Liver (tissue), 9 donors: ENCODE data around the gene NSUN4. TPM values are rescaled to one million over a fixed set of nuclear protein-coding genes. Genes with fewer than 3 reads are reported as not detected.

ENCODE experiments used
- DNase-seq: peaks from one replicate; pipeline ENCODE4 v3.0.0-alpha.2; 2017; ENCODE audit warnings: low spot score
- H3K27ac ChIP-seq, 2 donors: one replicate each; pipeline ENCODE4 v1.7.0; 2013; ENCODE audit warnings: inconsistent platforms in 2 of 2, low read length in 2 of 2, control low read depth in 1 of 2, low read depth in 1 of 2, mild to moderate bottlenecking in 1 of 2
- H3K27me3 ChIP-seq, 4 donors: one replicate each; pipeline versions ENCODE4 v1.6.1 to v1.7.0; 2013; ENCODE audit warnings: low read length in 3 of 4, inconsistent platforms in 1 of 4, mild to moderate bottlenecking in 1 of 4, moderate library complexity in 1 of 4; ENCODE audit not compliant: control insufficient read depth in 4 of 4, insufficient read depth in 4 of 4
- H3K36me3 ChIP-seq, 4 donors: one replicate each; pipeline versions ENCODE4 v1.6.1 to v1.7.0; 2013; ENCODE audit warnings: low read length in 3 of 4, mild to moderate bottlenecking in 3 of 4, low read depth in 1 of 4, moderate library complexity in 1 of 4; ENCODE audit not compliant: control insufficient read depth in 4 of 4, insufficient read depth in 3 of 4
- H3K4me1 ChIP-seq, 4 donors: one replicate each; pipeline versions ENCODE4 v1.6.1 to v1.7.0; 2013; ENCODE audit warnings: low read length in 3 of 4, mild to moderate bottlenecking in 3 of 4, moderate library complexity in 1 of 4; ENCODE audit not compliant: control insufficient read depth in 4 of 4, insufficient read depth in 4 of 4
- H3K4me3 ChIP-seq, 3 donors: one replicate each; pipeline versions ENCODE4 v1.6.1 to v1.7.0; 2013; ENCODE audit warnings: low read length in 3 of 3, control low read depth in 1 of 3, low read depth in 1 of 3, mild to moderate bottlenecking in 1 of 3
- H3K9ac ChIP-seq, 2 donors: one replicate each; pipeline ENCODE4 v1.7.0; 2013; ENCODE audit warnings: low read length in 2 of 2, mild to moderate bottlenecking in 2 of 2, moderate library complexity in 2 of 2, control low read depth in 1 of 2, low read depth in 1 of 2
- H3K9me3 ChIP-seq, 4 donors: one replicate each; pipeline versions ENCODE4 v1.6.1 to v1.7.0; 2013; ENCODE audit warnings: low read length in 3 of 4; ENCODE audit not compliant: control insufficient read depth in 4 of 4
- FOXA1 ChIP-seq: IDR thresholded peaks from 2 replicates; pipeline ENCODE4 v1.6.1; 2016; ENCODE audit warnings: antibody characterized with exemption
- FOXA2 ChIP-seq: IDR thresholded peaks from 2 replicates; pipeline ENCODE4 v1.6.1; 2016; ENCODE audit warnings: antibody characterized with exemption
- GABPA ChIP-seq, 2 donors: IDR thresholded peaks in 1 of 2; conservative IDR thresholded peaks in 1 of 2; 2 replicates each; pipeline ENCODE4 v1.6.1; 2016; ENCODE audit warnings: antibody characterized with exemption in 2 of 2, mild to moderate bottlenecking in 1 of 2, moderate library complexity in 1 of 2
- HNF4G ChIP-seq: IDR thresholded peaks from 2 replicates; pipeline ENCODE4 v1.6.1; 2016; ENCODE audit warnings: antibody characterized with exemption
- JUND ChIP-seq, 2 donors: IDR thresholded peaks; 2 replicates each; pipeline ENCODE4 v1.6.1; 2016; ENCODE audit warnings: antibody characterized with exemption in 2 of 2
- NR2F2 ChIP-seq: IDR thresholded peaks from 2 replicates; pipeline ENCODE4 v1.6.1; 2016; ENCODE audit warnings: antibody characterized with exemption
- RAD21 ChIP-seq, 2 donors: IDR thresholded peaks; 2 replicates each; pipeline ENCODE4 v1.6.1; 2016; ENCODE audit warnings: antibody characterized with exemption in 2 of 2, mild to moderate bottlenecking in 2 of 2
- RXRA ChIP-seq, 2 donors: IDR thresholded peaks; 2 replicates each; pipeline ENCODE4 v1.6.1; 2017 to 2018; ENCODE audit warnings: antibody characterized with exemption in 2 of 2, mild to moderate bottlenecking in 1 of 2
- SP1 ChIP-seq: IDR thresholded peaks from 2 replicates; pipeline ENCODE4 v1.6.1; 2018; ENCODE audit warnings: antibody characterized with exemption, mild to moderate bottlenecking
- WGBS: extraction: QIAGEN DNeasy Blood & Tissue Kit; methylation state at CpG from one replicate; pipeline ENCODE4 v1.1.7; 2013; 5-methylcytosine and 5-hydroxymethylcytosine counted together
- polyA plus RNA-seq, 2 donors: library from polyadenylated mRNA; stranded (reverse) in 1 of 2; unstranded in 1 of 2; fragments of 200-250 nt in 1 of 2; fragments of >200 nt in 1 of 2; fragmentation: Nextera tagmentation in 1 of 2; extraction: Ambion mirVana in 1 of 2; gene quantifications; one replicate each; pipeline versions ENCODE4 v1.2.1 to v1.2.3, GENCODE V29; 2013 to 2015
- total RNA-seq, 2 donors: library from RNA; depleted of rRNA; stranded (reverse); fragments of >200 nt; gene quantifications; one replicate each; pipeline ENCODE4 v1.2.3, GENCODE V29; 2014
- TF ChIP-seq, protein P1 (sequence below): IDR thresholded peaks from 2 replicates; pipeline ENCODE4 v1.6.1; 2016; ENCODE audit warnings: antibody characterized with exemption
- TF ChIP-seq, protein P2 (sequence below): IDR thresholded peaks from 2 replicates; pipeline ENCODE4 v1.6.1; 2016; ENCODE audit warnings: antibody characterized with exemption
- TF ChIP-seq, protein P3 (sequence below): IDR thresholded peaks from 2 replicates; pipeline ENCODE4 v1.6.1; 2016; ENCODE audit warnings: antibody characterized with exemption
- TF ChIP-seq, protein P4 (sequence below): fragments of 150-350 bp; IDR thresholded peaks from 2 replicates; pipeline ENCODE4 v1.5.1; 2017; ENCODE audit warnings: improper control_type of control experiment, low read depth, low read length; ENCODE audit not compliant: missing input control
- donor health status: healthy.
- donor health status: healthy.
- donor health status: healthy.
- donor health status: healthy.
- donor health status: healthy.

NSUN4 gene
- total and polyA plus RNA-seq, 4 donors = 7.0 to 17.2 (median 12.0) TPM

DNA sequence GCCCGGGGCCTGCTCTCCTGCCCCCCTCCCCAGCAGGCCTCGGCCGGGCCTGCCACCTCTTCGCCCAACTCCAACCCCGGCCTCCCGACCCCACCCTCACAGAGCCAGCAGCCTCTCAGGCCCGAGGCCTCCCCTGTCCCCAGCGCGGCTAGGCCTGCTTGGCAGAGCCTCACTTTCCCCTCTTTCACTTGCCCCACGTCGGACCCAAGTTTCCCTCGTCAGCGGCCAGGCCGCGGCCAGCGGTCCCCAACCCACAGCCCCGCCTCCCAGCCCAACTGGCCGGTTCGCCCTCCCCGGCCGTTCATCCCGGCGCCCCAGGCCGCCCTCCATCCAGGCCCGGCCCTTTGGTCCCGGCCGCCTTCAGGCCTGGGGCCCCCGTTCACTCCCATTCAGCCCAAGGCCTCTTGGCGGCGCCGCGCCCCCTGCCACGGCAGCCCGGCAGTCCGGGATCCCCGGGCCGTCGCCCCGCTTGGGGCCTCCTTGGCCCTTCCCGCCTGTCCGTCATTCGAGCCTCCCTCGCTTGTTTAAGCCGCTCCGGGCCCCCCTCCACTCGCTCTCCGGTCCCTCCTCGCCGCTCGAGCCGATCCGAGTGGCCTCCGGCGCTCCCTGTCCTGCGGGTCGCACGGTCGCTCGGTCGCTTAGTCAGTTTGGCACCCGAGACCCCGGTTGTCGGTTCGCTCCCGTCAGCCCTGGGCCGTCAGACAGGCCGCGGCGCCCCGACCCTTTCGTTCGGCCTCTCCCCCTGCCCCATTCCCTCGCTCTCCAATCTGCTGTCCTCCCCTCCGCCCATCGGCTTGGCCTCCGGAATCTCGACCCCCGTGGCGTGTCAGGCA, 38.6 kb upstream of the NSUN4 start:
- H3K9me3 ChIP-seq = no peaks in the 10 kb centered on the region
- DNase-seq = peak; percentile 68
- peak overlapping the region; percentile 29 to 91 for H3K9ac ChIP-seq
- peak overlapping the region; percentile 95 to 96 for H3K27ac ChIP-seq
- under 1% methylated on average over 79 of the region's 79 CpGs for WGBS
- TF ChIP-seq RAD21 (IDR thresholded peaks at IDR 0.05) = no peak
- peak overlapping the region; percentile 72 to 95 (median 88) for H3K4me3 ChIP-seq
- no peaks in the 10 kb centered on the region for H3K27me3 ChIP-seq
- H3K36me3 ChIP-seq = peaks cover 3 to 11% (median 10%) of the 10 kb centered on the region in 4 donors
- peaks cover 6 to 26% (median 19%) of the 10 kb centered on the region in 4 donors for H3K4me1 ChIP-seq

DNA sequence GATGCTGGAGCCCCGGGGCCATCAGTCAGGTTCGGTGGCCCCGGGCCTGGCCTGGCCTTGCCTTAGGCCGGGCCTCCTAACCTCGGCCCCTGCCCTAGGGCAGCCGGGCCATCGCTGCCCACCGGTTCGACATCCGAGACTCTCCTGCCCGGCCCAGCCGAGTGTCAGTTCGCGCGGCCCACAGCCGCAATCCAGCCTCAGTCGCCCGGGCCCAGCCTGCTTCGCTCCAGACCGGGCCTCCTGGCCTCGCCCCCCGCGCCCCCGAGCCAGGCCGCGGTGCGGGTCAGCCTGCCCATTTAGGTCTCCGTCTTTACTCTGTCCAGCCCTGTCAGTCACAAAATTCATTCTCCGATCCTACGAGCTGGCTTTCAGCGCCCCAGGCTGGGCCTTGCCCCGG, 38.0 kb upstream of the NSUN4 start:
- peak overlapping the region; percentile 29 to 91 for H3K9ac ChIP-seq
- WGBS = under 1% methylated on average over 32 of the region's 32 CpGs
- peak overlapping the region; percentile 72 to 95 (median 88) for H3K4me3 ChIP-seq
- H3K27ac ChIP-seq = peak overlapping the region; percentile 95 to 96
- H3K27me3 ChIP-seq = no peaks in the 10 kb centered on the region
- peak; percentile 70 for DNase-seq
- TF ChIP-seq, protein P1, sequence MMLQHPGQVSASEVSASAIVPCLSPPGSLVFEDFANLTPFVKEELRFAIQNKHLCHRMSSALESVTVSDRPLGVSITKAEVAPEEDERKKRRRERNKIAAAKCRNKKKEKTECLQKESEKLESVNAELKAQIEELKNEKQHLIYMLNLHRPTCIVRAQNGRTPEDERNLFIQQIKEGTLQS = no peak
- TF ChIP-seq, protein P2, sequence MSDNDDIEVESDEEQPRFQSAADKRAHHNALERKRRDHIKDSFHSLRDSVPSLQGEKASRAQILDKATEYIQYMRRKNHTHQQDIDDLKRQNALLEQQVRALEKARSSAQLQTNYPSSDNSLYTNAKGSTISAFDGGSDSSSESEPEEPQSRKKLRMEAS = no peak
- TF ChIP-seq HNF4G (no peak), SP1 (no peak), JUND (IDR thresholded peaks at IDR 0.05) (no peak), GABPA (IDR thresholded peaks at IDR 0.05 in 1 of 2, conservative IDR thresholded peaks at IDR 0.05 in 1 of 2) (no peak), FOXA2 (no peak), FOXA1 (no peak), RXRA (IDR thresholded peaks at IDR 0.05) (no peak), RAD21 (IDR thresholded peaks at IDR 0.05) (no peak), NR2F2 (no peak)
- TF ChIP-seq, protein P3, sequence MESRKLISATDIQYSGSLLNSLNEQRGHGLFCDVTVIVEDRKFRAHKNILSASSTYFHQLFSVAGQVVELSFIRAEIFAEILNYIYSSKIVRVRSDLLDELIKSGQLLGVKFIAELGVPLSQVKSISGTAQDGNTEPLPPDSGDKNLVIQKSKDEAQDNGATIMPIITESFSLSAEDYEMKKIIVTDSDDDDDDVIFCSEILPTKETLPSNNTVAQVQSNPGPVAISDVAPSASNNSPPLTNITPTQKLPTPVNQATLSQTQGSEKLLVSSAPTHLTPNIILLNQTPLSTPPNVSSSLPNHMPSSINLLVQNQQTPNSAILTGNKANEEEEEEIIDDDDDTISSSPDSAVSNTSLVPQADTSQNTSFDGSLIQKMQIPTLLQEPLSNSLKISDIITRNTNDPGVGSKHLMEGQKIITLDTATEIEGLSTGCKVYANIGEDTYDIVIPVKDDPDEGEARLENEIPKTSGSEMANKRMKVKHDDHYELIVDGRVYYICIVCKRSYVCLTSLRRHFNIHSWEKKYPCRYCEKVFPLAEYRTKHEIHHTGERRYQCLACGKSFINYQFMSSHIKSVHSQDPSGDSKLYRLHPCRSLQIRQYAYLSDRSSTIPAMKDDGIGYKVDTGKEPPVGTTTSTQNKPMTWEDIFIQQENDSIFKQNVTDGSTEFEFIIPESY = no peak
- TF ChIP-seq, protein P4, sequence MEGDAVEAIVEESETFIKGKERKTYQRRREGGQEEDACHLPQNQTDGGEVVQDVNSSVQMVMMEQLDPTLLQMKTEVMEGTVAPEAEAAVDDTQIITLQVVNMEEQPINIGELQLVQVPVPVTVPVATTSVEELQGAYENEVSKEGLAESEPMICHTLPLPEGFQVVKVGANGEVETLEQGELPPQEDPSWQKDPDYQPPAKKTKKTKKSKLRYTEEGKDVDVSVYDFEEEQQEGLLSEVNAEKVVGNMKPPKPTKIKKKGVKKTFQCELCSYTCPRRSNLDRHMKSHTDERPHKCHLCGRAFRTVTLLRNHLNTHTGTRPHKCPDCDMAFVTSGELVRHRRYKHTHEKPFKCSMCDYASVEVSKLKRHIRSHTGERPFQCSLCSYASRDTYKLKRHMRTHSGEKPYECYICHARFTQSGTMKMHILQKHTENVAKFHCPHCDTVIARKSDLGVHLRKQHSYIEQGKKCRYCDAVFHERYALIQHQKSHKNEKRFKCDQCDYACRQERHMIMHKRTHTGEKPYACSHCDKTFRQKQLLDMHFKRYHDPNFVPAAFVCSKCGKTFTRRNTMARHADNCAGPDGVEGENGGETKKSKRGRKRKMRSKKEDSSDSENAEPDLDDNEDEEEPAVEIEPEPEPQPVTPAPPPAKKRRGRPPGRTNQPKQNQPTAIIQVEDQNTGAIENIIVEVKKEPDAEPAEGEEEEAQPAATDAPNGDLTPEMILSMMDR = no peak
- no peaks in the 10 kb centered on the region for H3K9me3 ChIP-seq
- H3K4me1 ChIP-seq = peaks cover 6 to 28% (median 19%) of the 10 kb centered on the region in 4 donors
- peaks cover 0 to 5% (median 4%) of the 10 kb centered on the region in 4 donors for H3K36me3 ChIP-seq
